Measurements from ENCODE around the gene SELE. TPM values are rescaled to one million over a fixed set of nuclear protein-coding genes. Genes with fewer than 3 reads are reported as not detected.

The SELE gene
- total and polyA plus RNA-seq, 2 of the 4 experiments (the other 2 are of a cell fraction), result not detected

- no peak overlapping the region for H4K91ac ChIP-seq (ENCODE audit: insufficient read depth, low read depth, low read length)
- H4K8ac ChIP-seq (ENCODE audit: low read depth in 2 of 2, low read length in 2 of 2), result no peak overlapping the region
- in situ Hi-C loops (cut with MboI; ENCODE audit: low sequenced_read_pairs) (no loop called here), intact Hi-C loops (cut with micrococcal nuclease) (no loop called here), dilution Hi-C loops (cut with HindIII; ENCODE audit: low sequenced_read_pairs, unreplicated experiment) (no loop called here)
- no peak overlapping the region for H3K27ac ChIP-seq (ENCODE audit: insufficient read depth, low read length)
- H3K9me3 ChIP-seq (ENCODE audit: control insufficient read depth, insufficient read depth, low read length), result no peaks in the 10 kb centered on the region
- ATAC-seq (ENCODE audit: low read depth), result no peak
- H3K4ac ChIP-seq (ENCODE audit: low read depth, low read length), result no peak overlapping the region
- no peak overlapping the region for H2BK120ac ChIP-seq (ENCODE audit: low read depth, low read length)
- H3K23ac ChIP-seq (ENCODE audit: low read depth, low read length), result no peak overlapping the region
- no peak overlapping the region for H3K9ac ChIP-seq (ENCODE audit: low read depth, low read length)
- no peak overlapping the region for H2BK5ac ChIP-seq (ENCODE audit: low read depth, low read length, poor library complexity, severe bottlenecking)
- no peaks in the 10 kb centered on the region for H3K79me1 ChIP-seq (ENCODE audit: low read depth in 1 of 2, low read length in 2 of 2)
- no peak overlapping the region for H2AK9ac ChIP-seq (replicated peaks; ENCODE audit: low read depth, low read length, poor library complexity)
- H2AFZ ChIP-seq (replicated peaks; ENCODE audit: low read length, poor library complexity), result no peak overlapping the region
- H3K4me3 ChIP-seq (ENCODE audit: insufficient read depth, low read depth, low read length), result no peak overlapping the region
- 20% methylated on average over 1 of the region's 6 CpGs; no CpG with 5 or more reads in 1 of the 2 experiments for WGBS, 2 experiments (ENCODE audit: extremely low coverage in 2 of 2, insufficient read length in 1 of 2)
- ChIA-PET POLR2A (ENCODE audit: unreplicated experiment) (no interaction called here), CTCF (no interaction called here)
- H3K36me3 ChIP-seq (ENCODE audit: control insufficient read depth, insufficient read depth, low read length), result no peaks in the 10 kb centered on the region
- no peak overlapping the region for H2BK15ac ChIP-seq (ENCODE audit: low read depth, low read length)
- H4K5ac ChIP-seq (ENCODE audit: low read depth, low read length), result no peak overlapping the region
- H2BK20ac ChIP-seq (ENCODE audit: low read depth, low read length), result no peak overlapping the region
- no peak for TF ChIP-seq ELK1 (IDR thresholded peaks at IDR 0.05; ENCODE audit: borderline replicate concordance, low read depth, low read length)
- TF ChIP-seq RAD21 (IDR thresholded peaks at IDR 0.05; ENCODE audit: low read length), result no peak
- TF ChIP-seq CHD1 (IDR thresholded peaks at IDR 0.05; ENCODE audit: low read depth, low read length), result no peak
- no peak for TF ChIP-seq POLR2A (IDR thresholded peaks at IDR 0.05; ENCODE audit: low read depth, low read length)
- TF ChIP-seq CEBPB (IDR thresholded peaks at IDR 0.05; ENCODE audit: low read depth, low read length), result no peak
- TF ChIP-seq RCOR1 (IDR thresholded peaks at IDR 0.05; ENCODE audit: insufficient replicate concordance, low read length), result no peak
- TF ChIP-seq SMC3 (IDR thresholded peaks at IDR 0.05; ENCODE audit: low read depth, low read length), result no peak
- no peak for TF ChIP-seq RFX5 (IDR thresholded peaks at IDR 0.05; ENCODE audit: low read depth, low read length)
- no peak for TF ChIP-seq NFE2L2 (IDR thresholded peaks at IDR 0.05; ENCODE audit: low read depth, low read length)
- DNase-seq, result no peak
- no peaks in the 10 kb centered on the region for H3K4me1 ChIP-seq (ENCODE audit: control insufficient read depth, insufficient read depth, low read length)
- no peak overlapping the region for H2AK5ac ChIP-seq (ENCODE audit: low read depth, low read length)
- H3K56ac ChIP-seq (ENCODE audit: extremely low read depth, insufficient read depth, low read length), result no peak overlapping the region
- BruUV-seq (replicated peaks), result no TSS peak
- H3K4me2 ChIP-seq (ENCODE audit: low read depth, low read length), result no peak overlapping the region
- H3K27me3 ChIP-seq (ENCODE audit: control insufficient read depth, insufficient read depth, low read length), result no peaks in the 10 kb centered on the region
- no peaks in the 10 kb centered on the region for H4K20me1 ChIP-seq (ENCODE audit: insufficient read depth, low read length)
- H3K18ac ChIP-seq (ENCODE audit: low read depth, low read length), result no peak overlapping the region
- no peaks in the 10 kb centered on the region for H3K9me1 ChIP-seq (ENCODE audit: insufficient read depth, low read length)
- H3K14ac ChIP-seq (replicated peaks; ENCODE audit: low read depth, low read length), result no peak overlapping the region
Measured at GRCh38 chr1:169680377-169681019, 53.4 kb downstream of the SELE start.

Measured in IMR-90 (cell line).